ENCODE measurements around the gene JAZF1.

Gene JAZF1

GRCh38 chr7:28191184-28191583 lies 10.6 kb upstream of the JAZF1 start:
- no peak for DNase-seq

- DNase-seq = no peak
Measured at GRCh38 chr7:28190077-28190710, 9.6 kb upstream of the JAZF1 start.

- DNase-seq = no peak
Measured at GRCh38 chr7:28187012-28187411, 6.4 kb upstream of the JAZF1 start.

- no peak for DNase-seq
Measured at GRCh38 chr7:28183627-28184026, 3.0 kb upstream of the JAZF1 start.

- no peak for DNase-seq
Measured at GRCh38 chr7:28182071-28182471, 1.5 kb upstream of the JAZF1 start.

GRCh38 chr7:28181416-28181815 lies 821 bp upstream of the JAZF1 start:
- no peak for DNase-seq

GRCh38 chr7:28180031-28180363 lies 598 bp downstream of the JAZF1 start:
- DNase-seq = no peak

- DNase-seq = peak; percentile 53
Measured at GRCh38 chr7:28179120-28180030, 1.2 kb downstream of the JAZF1 start.

- no peak for DNase-seq
Measured at GRCh38 chr7:28178599-28178998, 2.0 kb downstream of the JAZF1 start.

GRCh38 chr7:28177836-28178235 lies 2.8 kb downstream of the JAZF1 start:
- DNase-seq = no peak

GRCh38 chr7:28176645-28177044 lies 4.0 kb downstream of the JAZF1 start:
- no peak for DNase-seq

GRCh38 chr7:28176174-28176573 lies 4.4 kb downstream of the JAZF1 start:
- DNase-seq = no peak

- DNase-seq = no peak
Measured at GRCh38 chr7:28174901-28175661, 5.5 kb downstream of the JAZF1 start.

GRCh38 chr7:28174442-28174841 lies 6.2 kb downstream of the JAZF1 start:
- DNase-seq = no peak

- no peak for DNase-seq
Measured at GRCh38 chr7:28173531-28173930, 7.1 kb downstream of the JAZF1 start.

- DNase-seq = no peak
Measured at GRCh38 chr7:28172958-28173357, 7.6 kb downstream of the JAZF1 start.

- no peak for DNase-seq
Measured at GRCh38 chr7:28170701-28171100, 9.9 kb downstream of the JAZF1 start.

- no peak for DNase-seq
Measured at GRCh38 chr7:28169230-28169629, 11.4 kb downstream of the JAZF1 start.

- DNase-seq = no peak
Measured at GRCh38 chr7:28168393-28169158, 12.0 kb downstream of the JAZF1 start.

GRCh38 chr7:28166982-28167715 lies 13.4 kb downstream of the JAZF1 start:
- DNase-seq = no peak

GRCh38 chr7:28165961-28166955 lies 14.3 kb downstream of the JAZF1 start:
- DNase-seq = no peak
